ENCODE measurements around the gene CCT6B. TPM values are rescaled to one million over a fixed set of nuclear protein-coding genes. Genes with fewer than 3 reads are reported as not detected.
"Not testable (repeated sequence)": the region's sequence is repeated elsewhere in the genome, so short reads cannot be mapped to it uniquely, and the experiment has no call there.

Gene CCT6B, protein sequence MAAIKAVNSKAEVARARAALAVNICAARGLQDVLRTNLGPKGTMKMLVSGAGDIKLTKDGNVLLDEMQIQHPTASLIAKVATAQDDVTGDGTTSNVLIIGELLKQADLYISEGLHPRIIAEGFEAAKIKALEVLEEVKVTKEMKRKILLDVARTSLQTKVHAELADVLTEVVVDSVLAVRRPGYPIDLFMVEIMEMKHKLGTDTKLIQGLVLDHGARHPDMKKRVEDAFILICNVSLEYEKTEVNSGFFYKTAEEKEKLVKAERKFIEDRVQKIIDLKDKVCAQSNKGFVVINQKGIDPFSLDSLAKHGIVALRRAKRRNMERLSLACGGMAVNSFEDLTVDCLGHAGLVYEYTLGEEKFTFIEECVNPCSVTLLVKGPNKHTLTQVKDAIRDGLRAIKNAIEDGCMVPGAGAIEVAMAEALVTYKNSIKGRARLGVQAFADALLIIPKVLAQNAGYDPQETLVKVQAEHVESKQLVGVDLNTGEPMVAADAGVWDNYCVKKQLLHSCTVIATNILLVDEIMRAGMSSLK
- 1.8 TPM for total RNA-seq
- long read RNA-seq, partial matches to known transcripts = 0 of 1 reads
- long read RNA-seq, other reads (novel, unspliced or antisense) = 0 of 1 reads

DNA sequence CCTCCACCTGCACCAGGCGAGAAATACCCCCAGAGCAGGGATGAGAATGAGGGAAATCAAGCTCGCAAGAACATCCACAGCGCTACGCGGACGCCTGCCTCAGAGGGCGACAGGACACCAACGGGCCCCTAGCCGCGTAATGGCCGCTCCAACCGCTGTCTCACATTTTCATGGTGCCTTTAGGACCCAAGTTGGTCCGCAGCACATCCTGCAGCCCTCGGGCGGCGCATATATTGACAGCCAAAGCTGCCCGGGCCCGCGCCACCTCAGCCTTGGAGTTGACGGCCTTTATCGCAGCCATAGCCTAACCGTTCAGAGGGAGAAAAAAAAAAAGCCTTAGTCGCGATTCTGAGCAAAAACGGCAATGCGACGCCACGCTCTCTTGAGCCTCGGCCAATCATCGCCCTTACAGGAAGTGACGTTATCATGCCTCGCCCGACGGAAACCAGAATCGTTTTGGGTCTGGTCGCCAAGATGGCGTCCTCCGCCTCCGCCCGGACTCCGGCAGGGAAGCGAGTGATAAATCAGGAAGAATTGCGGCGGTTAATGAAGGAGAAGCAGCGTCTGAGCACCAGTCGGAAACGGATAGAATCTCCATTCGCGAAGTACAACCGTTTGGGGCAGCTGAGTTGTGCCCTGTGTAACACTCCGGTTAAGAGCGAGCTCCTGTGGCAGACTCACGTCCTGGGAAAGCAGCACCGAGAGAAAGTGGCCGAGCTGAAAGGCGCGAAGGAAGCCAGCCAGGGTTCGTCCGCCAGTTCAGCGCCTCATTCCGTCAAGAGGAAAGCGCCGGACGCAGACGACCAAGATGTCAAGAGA is at the start of gene CCT6B, which contains the start of gene ZNF830:
Gene CCT6B (minus strand): TSS at position 368 of the 819 bp plus-strand sequence. CDS start 67 bp downstream, at position 301.
Gene ZNF830 (plus strand): TSS at position 448 of the 819 bp plus-strand sequence. CDS start 27 bp downstream, at position 475.
- intact Hi-C loops (cut with DNase I) = no loop called here
- ATAC-seq (ENCODE audit: poor library complexity) = peak; percentile 100
- peak; percentile 94 for DNase-seq

DNA sequence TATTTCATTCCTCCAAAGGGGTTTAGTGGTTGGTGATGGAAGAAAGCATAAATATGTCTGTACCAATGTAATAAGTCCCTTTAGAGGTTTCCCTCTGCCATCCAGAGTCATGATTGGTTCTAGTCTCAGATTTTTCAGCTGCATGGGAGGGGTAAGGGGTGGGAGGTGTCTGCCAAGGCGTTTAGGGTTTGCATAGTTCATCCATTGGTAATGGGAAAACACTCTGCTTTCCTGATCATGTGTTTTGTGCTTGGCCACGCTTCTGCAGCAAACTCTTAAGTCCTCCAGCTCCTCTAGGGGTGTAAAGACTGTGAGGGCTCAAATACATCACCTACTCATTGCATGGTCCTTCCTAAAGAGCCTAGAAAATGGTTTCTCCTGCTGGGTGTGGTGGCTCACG is 48.8 kb upstream of the CCT6B start:
- intact Hi-C loops (cut with DNase I) = no loop called here
- DNase-seq (no peak), ATAC-seq (ENCODE audit: poor library complexity) (no peak)

DNA sequence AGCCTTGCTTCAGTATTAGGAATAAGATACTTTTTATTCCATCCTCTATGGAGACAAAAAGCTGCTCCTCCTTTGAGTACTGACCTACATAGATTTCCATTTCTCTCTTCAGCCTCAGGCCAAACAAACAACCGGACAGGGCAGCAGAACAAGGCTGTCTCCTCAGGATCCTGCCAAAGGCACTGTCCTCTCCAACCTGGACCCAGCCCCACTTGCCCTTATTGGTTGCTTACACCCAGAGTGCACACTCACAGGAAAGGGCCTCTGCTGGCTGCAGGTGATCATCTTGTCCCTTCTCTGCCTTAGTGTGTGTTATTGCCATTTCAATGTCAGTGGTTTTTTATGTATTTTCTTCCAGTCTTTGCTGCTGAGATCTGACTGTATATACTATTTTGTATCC is 45.7 kb upstream of the CCT6B start:
- intact Hi-C loops (cut with DNase I) = no loop called here
- ATAC-seq (ENCODE audit: poor library complexity) = no peak
- DNase-seq = no peak

DNA sequence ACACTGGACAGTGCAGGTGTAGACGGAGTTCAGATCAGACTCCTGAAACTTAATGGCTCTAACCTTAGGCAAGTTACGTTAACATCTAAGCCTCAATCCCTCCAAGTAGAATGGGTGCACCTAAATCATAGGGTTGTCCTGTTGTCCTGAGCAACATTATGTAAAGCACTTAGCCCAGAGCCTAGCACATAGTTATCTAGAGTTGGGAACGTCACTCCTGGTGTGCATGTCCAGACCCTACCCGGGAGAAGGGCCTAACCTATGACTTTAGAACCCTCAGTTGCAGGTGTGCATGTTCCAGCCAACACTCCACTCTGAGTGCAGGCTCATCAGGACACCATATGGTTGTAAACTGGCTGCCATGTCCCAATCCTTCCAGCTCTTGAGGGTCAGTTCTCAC is 45.1 kb upstream of the CCT6B start:
- intact Hi-C loops (cut with DNase I) = no loop called here
- no peak for ATAC-seq (ENCODE audit: poor library complexity)

DNA sequence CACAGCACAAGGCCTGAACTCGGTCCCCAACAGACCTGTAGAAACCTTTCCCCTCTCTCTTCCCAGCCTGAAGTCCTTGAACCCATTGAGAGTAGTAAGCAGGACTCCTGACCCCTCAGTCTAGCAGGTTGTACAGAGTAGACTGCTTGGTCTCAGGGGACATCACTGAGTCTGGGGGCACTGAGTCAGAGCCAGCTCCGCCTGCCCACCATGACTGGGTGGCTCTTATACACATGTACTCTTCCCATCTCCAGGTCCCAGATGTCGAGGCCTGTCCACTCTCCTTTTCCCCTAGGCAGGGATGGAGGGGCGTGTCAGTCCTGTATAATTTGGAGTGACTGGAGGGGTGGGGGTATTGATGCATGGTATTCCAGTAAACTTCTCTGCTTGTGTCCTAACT is 42.5 kb upstream of the CCT6B start:
- intact Hi-C loops (cut with DNase I) = no loop called here
- DNase-seq (no peak), ATAC-seq (ENCODE audit: poor library complexity) (no peak)

More for the DNA sequence above, 45.1 kb upstream of the CCT6B start:
- DNase-seq = no peak

DNA sequence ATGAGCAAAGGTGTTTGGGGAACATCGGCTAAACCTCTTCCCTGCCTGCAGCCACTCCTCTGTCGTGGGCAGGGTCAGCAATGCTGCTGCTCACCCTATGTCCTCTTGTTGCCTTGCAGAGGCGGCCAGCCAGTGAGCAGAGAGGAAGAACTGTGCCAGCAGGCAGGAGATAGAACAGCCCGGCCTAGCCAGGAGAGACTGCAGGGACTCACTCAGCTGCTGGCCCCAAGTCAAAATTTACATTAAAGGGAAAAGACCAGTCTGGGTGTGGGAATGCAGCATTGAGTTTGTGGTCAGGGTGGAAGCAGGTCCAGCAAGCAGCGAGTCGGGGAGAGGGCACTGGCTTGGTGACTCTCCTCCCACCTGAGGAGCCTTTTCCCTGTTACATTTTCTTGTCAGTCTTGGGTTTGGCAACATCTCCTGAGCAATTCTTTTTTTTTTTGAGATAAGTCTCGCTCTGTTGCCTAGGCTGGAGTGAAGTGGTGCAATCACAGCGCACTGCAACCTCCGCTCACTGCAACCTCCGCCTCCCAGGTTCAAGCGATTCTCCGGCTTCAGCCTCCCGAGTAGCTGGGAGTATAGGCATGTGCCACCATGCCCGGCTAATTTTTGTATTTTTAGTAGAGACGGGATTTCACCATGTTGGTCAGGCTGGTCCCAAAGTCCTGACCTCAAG is 41.8 kb upstream of the CCT6B start:
- ATAC-seq (ENCODE audit: poor library complexity) = peak; percentile 89
- intact Hi-C loops (cut with DNase I) = no loop called here
- DNase-seq = peak; percentile 65

DNA sequence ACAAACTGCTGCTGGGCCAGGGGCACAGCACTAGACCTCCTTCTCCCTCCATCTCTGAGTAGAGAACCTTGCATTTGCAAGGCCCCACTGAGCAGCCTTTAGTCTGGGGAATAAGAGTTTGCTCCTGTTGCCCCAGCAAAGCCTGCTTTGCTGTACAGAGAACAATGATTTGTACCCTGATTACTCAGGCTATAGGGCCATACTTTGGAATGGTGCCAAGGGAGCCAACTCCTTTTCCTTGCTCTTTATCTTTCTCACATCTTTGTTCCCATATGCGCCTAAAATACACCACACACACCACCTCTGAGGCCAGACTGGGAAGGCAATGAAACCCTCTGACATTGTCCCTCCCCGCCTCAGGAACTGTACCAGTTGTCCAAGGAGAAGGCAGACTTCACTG is 40.3 kb upstream of the CCT6B start:
- DNase-seq = no peak
- ATAC-seq (ENCODE audit: poor library complexity) = no peak
- intact Hi-C loops (cut with DNase I) = no loop called here

DNA sequence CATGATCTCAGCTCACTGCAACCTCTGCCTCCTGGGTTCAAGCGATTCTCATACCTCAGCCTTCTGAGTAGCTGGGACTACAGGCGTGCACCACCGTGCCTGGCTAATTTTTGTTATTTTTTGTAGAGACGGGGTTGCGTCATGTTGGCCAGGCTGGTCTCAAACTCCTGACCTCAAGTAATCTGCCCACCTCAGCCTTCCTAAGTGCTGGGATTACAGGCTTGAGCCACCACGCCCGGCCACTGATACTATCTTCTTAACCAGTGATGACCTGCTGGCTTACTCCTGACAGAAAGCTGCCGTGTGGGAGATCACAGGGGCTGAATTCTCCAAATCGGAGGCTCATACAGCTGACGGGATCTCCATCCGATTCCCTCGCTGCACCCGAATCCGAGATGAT is 39.7 kb upstream of the CCT6B start:
- ATAC-seq (ENCODE audit: poor library complexity); DNase-seq; intact Hi-C loops (cut with DNase I): not testable (repeated sequence)

DNA sequence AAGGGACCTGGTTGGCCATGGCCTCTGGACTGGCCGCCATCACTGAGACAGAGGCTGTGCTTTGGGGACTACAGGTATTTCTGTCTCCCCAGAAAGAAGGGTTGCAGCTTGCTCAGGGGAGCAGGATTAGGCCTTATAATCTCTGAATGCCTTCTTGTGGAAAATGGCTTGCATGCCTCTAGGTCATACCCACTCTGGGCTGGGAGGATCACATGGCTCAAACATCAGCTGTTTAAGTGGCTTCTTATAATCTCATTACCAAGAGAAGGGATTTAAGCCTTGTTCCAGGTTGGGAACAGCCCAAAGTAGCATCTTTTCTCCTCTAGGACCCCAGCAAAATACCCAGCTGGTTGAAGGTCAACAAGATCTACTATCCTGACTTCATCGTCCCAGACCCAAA is 38.2 kb upstream of the CCT6B start:
- DNase-seq (no peak), ATAC-seq (ENCODE audit: poor library complexity) (no peak)
- intact Hi-C loops (cut with DNase I) = loop anchor here (10.0 kb wide), 1 partner anchor 115 kb away; the partner anchor contains the start of gene RAD51D

DNA sequence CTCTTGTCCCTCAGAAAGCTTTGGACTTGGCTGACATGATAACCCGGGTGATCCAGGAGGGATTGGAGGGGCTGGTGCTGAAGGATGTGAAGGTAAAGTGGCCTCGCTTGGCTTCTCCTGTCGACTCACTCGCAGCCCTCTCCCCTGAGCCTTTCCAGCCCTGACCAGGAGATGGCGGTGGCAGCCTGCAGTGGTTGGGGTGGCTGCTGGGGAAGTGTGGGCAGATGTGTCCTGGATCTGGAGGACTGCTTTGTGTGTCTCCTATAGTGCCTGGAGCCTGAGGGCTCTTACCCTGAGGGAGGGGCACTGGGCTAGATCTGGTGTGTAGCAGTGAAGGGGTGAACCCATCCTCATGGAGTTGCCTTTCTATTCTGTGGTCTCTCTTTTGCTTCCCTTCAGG is 36.9 kb upstream of the CCT6B start:
- ATAC-seq (ENCODE audit: poor library complexity) = peak; percentile 86
- peak; percentile 84 for DNase-seq
- intact Hi-C loops (cut with DNase I) = loop anchor here (10.0 kb wide), 1 partner anchor 117 kb away; the partner anchor contains the start of gene RAD51D

DNA sequence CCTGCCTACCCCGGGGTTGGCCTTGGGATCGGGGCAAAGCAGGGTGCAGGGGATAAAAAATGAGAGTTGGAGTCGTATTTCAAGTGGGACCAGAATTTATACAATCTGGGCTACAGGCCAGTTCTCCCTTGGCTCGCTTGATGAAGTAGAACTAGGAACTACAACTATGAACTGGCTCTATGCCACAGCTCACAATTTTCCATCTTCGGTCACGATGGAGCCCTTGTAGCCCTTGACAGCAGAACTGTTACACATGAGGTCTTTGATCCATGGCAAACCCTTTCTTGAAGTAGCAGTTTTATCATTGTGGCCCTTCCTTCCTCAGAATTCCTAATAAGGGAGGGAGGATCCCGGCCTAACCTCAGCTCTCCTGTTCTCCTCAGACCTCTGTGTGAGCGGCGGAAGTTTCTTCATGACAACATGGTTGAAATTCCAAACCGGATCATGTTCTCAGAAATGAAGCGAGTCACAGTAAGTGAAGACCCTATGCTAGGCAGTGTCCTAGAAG is 36.1 kb upstream of the CCT6B start:
- DNase-seq (no peak), ATAC-seq (ENCODE audit: poor library complexity) (peak; percentile 84)
- intact Hi-C loops (cut with DNase I) = loop anchor here (10.0 kb wide), 1 partner anchor 117 kb away; the partner anchor contains the start of gene RAD51D

DNA sequence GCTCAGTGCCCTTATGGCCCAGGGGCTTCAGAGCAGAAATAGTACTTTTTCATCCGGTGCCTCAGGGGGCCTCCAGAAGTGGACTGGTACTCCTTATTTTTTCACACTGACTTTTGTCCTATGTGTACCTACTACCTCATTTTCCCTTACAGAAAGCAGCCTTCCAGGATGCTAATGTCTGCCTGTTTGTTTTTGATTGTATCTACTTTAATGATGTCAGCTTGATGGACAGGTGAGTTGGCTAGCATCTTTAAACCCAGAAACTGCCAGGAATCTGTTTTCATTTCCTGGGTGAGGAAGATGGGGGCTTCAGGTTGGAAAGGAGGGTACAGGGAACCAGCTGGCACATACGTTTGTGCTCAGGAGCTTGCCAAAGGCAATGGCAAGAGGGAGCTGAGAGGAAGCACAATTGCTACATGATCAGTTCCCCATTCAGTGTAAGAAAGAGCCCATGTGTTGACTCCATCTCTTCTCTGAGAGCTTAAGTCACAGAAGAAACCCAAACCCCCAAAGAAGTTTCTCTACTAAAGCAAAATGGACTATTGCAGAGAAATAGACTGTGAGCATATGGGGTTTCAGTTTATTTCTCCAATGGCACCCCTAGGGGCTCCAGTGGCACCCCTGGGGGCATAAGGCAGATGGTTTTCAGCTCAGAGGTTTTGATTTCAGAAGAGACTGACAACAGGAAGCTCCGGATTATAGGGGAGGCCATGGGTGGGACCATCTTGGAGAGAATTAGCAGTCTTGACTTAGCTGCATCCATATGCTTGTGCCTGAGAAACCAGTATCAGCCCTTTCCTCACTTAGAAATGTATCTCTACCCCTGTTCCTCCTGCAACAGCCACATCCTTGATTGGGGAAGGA is 35.4 kb upstream of the CCT6B start:
- intact Hi-C loops (cut with DNase I) = loop anchor here (10.0 kb wide), 1 partner anchor 118 kb away; the partner anchor contains the start of gene RAD51D
- no peak for ATAC-seq (ENCODE audit: poor library complexity)

DNA sequence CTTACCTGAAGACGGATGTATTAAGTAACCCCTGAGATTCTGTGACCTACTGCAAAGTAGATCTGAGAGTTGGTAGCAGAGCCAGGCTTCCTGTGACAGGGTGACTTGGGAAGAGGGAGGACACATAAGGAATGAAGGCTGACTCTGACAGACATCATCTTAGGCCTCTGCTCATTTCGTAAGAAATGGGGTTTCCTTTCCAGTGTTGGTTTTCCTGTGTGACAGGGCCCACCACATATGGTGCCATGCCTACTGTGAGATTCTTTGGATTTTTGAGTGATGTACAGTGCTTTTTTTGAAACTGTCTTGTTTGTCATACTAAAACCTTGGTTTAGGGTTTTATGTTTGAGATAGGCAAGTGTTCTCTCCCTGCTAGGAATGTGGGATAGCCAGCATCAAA is 31.8 kb upstream of the CCT6B start:
- DNase-seq (no peak), ATAC-seq (ENCODE audit: poor library complexity) (no peak)
- intact Hi-C loops (cut with DNase I) = loop anchor here (10.0 kb wide), 1 partner anchor 122 kb away; the partner anchor contains the start of gene RAD51D

More for the DNA sequence above, 35.4 kb upstream of the CCT6B start:
- no peak for DNase-seq

DNA sequence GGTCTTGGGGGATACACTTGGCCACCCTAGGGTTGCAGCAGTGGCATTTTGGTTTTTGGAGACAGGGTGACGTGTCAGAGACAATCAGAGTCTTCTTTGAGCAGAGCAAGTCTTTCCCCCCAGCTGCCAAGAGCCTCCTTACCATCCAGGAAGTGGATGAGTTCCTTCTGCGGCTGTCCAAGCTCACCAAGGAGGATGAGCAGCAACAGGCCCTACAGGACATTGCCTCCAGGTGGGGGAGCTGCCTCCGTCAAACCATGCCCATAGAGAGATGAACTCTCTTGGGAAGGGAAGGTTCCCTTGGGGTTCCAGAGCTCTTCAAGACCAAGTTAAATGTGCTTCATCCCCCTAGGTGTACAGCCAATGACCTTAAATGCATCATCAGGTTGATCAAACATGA is 30.3 kb upstream of the CCT6B start:
- intact Hi-C loops (cut with DNase I) = loop anchor here (10.0 kb wide), 1 partner anchor 123 kb away; the partner anchor contains the start of gene RAD51D
- ATAC-seq (ENCODE audit: poor library complexity) = no peak

DNA sequence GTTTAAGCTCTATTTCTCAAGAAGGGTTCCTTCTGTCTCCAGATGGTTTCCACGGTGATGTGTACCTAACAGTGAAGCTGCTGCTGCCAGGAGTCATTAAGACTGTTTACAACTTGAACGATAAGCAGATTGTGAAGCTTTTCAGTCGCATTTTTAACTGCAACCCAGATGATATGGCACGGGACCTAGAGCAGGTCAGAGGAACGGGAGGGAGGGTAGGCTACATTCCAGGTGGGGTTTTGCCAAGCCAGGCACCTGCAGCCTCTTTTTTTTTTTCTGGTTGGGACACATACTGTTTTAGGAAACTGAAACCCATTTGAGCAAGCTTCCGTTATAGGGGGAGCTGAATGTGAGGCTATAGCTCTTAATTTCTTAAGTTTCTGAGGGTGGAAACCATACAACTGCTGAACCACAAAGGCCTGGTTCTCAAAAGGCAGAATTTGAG is 29.7 kb upstream of the CCT6B start:
- intact Hi-C loops (cut with DNase I) = loop anchor here (10.0 kb wide), 1 partner anchor 124 kb away; the partner anchor contains the start of gene RAD51D
- DNase-seq (no peak), ATAC-seq (ENCODE audit: poor library complexity) (peak; percentile 86)

More for the DNA sequence above, 30.3 kb upstream of the CCT6B start:
- no peak for DNase-seq

DNA sequence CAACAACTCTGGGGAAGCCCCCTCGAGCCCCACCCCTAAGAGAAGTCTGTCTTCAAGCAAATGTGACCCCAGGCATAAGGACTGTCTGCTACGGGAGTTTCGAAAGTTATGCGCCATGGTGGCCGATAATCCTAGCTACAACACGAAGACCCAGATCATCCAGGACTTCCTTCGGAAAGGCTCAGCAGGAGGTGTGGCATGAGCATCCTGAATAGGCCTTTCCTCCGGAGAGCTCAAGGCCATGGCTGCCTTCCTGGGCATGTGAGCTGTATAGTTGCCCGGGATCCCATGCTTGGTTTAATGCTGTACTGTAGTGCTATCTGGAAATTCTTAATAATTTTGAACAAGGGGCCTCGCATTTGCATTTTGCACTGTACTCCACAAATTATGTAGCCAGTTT is 28.2 kb upstream of the CCT6B start:
- intact Hi-C loops (cut with DNase I) = no loop called here
- ATAC-seq (ENCODE audit: poor library complexity) (no peak), DNase-seq (no peak)

DNA sequence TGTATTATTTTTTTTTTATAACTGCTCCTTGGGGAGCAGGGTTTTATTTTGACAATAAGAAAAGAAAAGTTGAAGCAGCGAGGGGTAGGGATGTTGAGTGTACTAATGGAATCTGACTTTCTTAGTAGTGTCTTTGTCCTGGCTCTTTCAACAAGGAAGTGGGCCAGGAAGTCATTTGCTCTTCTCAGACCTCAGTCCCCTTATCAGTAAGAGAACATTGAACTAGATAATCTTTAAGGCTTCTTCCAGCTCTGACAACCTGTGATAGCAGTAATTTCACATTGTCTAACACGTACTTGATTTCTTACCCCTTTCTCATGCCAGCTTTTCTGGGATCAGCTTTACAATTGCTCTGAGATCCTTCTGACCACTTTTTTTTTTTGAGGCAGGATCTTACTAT is 27.4 kb upstream of the CCT6B start:
- no peak for DNase-seq
- no peak for ATAC-seq (ENCODE audit: poor library complexity)
- intact Hi-C loops (cut with DNase I) = no loop called here

Data from Right ventricle myocardium superior (tissue), 1 donor.